A673 (cell line): ENCODE results near the gene ANGPTL1. TPM values are rescaled to one million over a fixed set of nuclear protein-coding genes. Genes with fewer than 3 reads are reported as not detected.

Source experiments
- BruUV-seq: library from RNA; stranded (reverse); fragments of 400-500 nt; replicated peaks from 2 replicates; lab custom pipeline; 2021; lab: Mats Ljungman, UMichigan
- CTCF ChIA-PET: fragments of 300-600 bp; sonication (Branson Sonifier 250); formaldehyde crosslinking; loops from one replicate; lab custom pipeline; 2022; ENCODE audit warnings: antibody characterized with exemption; lab: Charles Lee
- POLR2A ChIA-PET: fragments of 300-600 bp; sonication (Branson Sonifier 250); formaldehyde crosslinking; loops from one replicate; lab custom pipeline; 2022; ENCODE audit warnings: antibody characterized with exemption; ENCODE audit not compliant: low non-redundant PET; lab: Charles Lee
- DNase-seq: peaks from one replicate; pipeline ENCODE4 v3.0.0-alpha.2; 2015; ENCODE audit warnings: low spot score
- H3K27ac ChIP-seq: fragments of 200-600 bp; sonication (generic); 2 replicates; pipeline ENCODE4 v1.5.1; 2016; ENCODE audit warnings: mixed run types, low read depth, mild to moderate bottlenecking, mixed read lengths, antibody characterized with exemption, low read length; ENCODE audit not compliant: poor library complexity, severe bottlenecking
- H3K27me3 ChIP-seq: fragments of 200-600 bp; sonication (generic); replicated peaks from 2 replicates; pipeline ENCODE4 v1.6.1; 2017; ENCODE audit warnings: mixed run types, low read depth, mild to moderate bottlenecking, mixed read lengths, antibody characterized with exemption, low read length; ENCODE audit not compliant: insufficient read depth, poor library complexity
- H3K36me3 ChIP-seq: fragments of 200-600 bp; sonication (generic); 2 replicates; pipeline ENCODE4 v1.6.1; 2016; ENCODE audit warnings: mixed run types, mild to moderate bottlenecking, mixed read lengths, antibody characterized with exemption, low read length; ENCODE audit not compliant: insufficient read depth, poor library complexity, severe bottlenecking
- H3K4me1 ChIP-seq: fragments of 200-600 bp; sonication (generic); 2 replicates; pipeline ENCODE4 v1.6.1; 2017; ENCODE audit warnings: mixed run types, mild to moderate bottlenecking, mixed read lengths, antibody characterized with exemption, low read length; ENCODE audit not compliant: insufficient read depth, poor library complexity, severe bottlenecking
- H3K4me3 ChIP-seq: fragments of 200-600 bp; sonication (generic); 2 replicates; pipeline ENCODE4 v1.5.1; 2016; ENCODE audit warnings: low read depth, mixed run types, mild to moderate bottlenecking, mixed read lengths, low read length; ENCODE audit not compliant: poor library complexity, severe bottlenecking
- H3K9me3 ChIP-seq: fragments of 200-600 bp; sonication (generic); 2 replicates; pipeline ENCODE4 v1.6.1; 2016; ENCODE audit warnings: mixed run types, low read depth, mild to moderate bottlenecking, mixed read lengths, antibody characterized with exemption, low read length; ENCODE audit not compliant: poor library complexity, severe bottlenecking
- EZH2 ChIP-seq: fragments of 200-600 bp; sonication (generic); IDR thresholded peaks from 2 replicates; pipeline ENCODE4 v1.6.1; 2017; ENCODE audit warnings: borderline replicate concordance, low read depth, mild to moderate bottlenecking, mixed read lengths, antibody characterized with exemption, low read length; ENCODE audit not compliant: poor library complexity, severe bottlenecking
- intact Hi-C: fragments of 100-400 bp; cut with micrococcal nuclease; formaldehyde crosslinking; loops from one replicate; pipeline ENCODE4 v1.10.0; 2022; ENCODE audit not compliant: unreplicated experiment
- total RNA-seq: library from RNA; stranded (reverse); gene quantifications from 2 replicates; pipeline ENCODE4 v1.2.3, GENCODE V29; 2021
- TF ChIP-seq, protein P1 (sequence below): fragments of 300-800, 200-600 bp; sonication (generic); conservative IDR thresholded peaks from 2 replicates; pipeline ENCODE4 v1.5.1; 2017; ENCODE audit warnings: low read depth, mild to moderate bottlenecking, antibody characterized with exemption, low read length, moderate library complexity, mixed read lengths

ANGPTL1 gene
- total RNA-seq, 1 experiment from 2014 or later = 6.8 TPM

DNA sequence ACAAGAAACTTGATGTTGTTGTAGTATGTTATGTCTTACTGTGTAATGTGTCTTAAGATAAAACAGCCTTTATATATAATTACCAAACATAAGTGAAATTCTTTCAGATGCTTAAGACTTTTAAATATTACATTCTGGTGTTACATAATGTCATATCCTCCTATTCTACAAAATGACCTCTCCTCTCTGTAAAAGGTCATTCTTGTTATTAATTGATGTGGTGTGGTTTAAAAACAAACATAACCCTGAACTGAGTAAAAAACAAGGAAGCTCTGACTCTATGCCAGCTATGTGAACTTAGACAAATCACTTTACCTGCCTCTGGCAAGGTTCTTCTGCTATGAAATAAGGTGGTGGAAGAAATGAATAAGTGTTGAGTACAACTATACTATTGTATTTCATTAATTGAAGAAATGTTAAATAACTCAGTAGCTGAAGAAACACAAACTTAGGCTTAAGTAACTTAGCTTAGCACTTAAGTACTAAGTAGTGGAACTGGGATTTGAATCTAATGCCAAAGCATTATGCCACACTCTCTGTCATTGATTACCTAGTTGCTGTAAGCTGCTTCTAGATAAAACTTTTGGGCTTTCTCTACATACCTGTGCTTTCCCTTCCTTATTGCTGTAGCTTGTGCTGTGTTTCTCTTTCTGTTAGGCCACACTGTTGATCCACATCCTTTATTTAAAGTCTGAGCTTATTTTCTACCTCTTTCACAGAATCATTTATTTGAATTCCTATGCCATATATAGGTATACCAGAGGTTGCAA, 859 bp upstream of the ANGPTL1 start:
- ChIA-PET CTCF (no interaction called here), POLR2A (no interaction called here)
- Histone ChIP-seq H3K27me3 (no peaks in the 10 kb centered on the region), H3K36me3 (no peaks in the 10 kb centered on the region), H3K9me3 (no peaks in the 10 kb centered on the region), H3K27ac (peak overlapping the region; percentile 47), H3K4me1 (peaks cover 46% of the 10 kb centered on the region), H3K4me3 (no peak overlapping the region)
- DNase-seq = no peak
- BruUV-seq = no TSS peak
- TF ChIP-seq, protein P1, sequence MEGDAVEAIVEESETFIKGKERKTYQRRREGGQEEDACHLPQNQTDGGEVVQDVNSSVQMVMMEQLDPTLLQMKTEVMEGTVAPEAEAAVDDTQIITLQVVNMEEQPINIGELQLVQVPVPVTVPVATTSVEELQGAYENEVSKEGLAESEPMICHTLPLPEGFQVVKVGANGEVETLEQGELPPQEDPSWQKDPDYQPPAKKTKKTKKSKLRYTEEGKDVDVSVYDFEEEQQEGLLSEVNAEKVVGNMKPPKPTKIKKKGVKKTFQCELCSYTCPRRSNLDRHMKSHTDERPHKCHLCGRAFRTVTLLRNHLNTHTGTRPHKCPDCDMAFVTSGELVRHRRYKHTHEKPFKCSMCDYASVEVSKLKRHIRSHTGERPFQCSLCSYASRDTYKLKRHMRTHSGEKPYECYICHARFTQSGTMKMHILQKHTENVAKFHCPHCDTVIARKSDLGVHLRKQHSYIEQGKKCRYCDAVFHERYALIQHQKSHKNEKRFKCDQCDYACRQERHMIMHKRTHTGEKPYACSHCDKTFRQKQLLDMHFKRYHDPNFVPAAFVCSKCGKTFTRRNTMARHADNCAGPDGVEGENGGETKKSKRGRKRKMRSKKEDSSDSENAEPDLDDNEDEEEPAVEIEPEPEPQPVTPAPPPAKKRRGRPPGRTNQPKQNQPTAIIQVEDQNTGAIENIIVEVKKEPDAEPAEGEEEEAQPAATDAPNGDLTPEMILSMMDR = no peak
- TF ChIP-seq EZH2 = no peak
- intact Hi-C loops = no loop called here

DNA sequence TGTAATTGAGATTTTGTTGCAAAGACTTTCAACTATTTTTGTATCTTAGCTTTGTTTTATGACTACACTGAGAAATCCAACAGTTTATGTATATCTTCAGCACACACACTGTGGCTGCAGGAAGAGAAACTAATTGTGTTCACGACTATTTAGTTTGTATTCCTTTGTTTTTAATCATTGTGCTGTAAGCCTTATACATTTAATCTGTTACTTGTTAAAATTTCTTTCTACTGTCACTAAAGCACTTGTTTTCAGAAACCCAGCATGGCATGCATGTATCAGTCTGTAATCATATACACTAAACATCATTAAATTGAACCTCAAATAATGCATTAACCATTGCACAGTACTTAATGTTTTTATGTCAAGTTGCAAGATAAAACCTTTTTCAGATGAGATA, 656 bp downstream of the ANGPTL1 start:
- POLR2A ChIA-PET = no interaction called here
- peaks cover 55% of the 10 kb centered on the region for H3K4me1 ChIP-seq
- H3K27ac ChIP-seq = peak overlapping the region; percentile 47
- no peak for TF ChIP-seq EZH2
- TF ChIP-seq, protein P1 = no peak
- intact Hi-C loops = no loop called here
- BruUV-seq = TSS peak; percentile 38
- CTCF ChIA-PET = no interaction called here
- peak overlapping the region; percentile 28 for H3K4me3 ChIP-seq
- no peaks in the 10 kb centered on the region for H3K9me3 ChIP-seq
- no peak for DNase-seq
- H3K36me3 ChIP-seq = no peaks in the 10 kb centered on the region
- H3K27me3 ChIP-seq = no peaks in the 10 kb centered on the region

DNA sequence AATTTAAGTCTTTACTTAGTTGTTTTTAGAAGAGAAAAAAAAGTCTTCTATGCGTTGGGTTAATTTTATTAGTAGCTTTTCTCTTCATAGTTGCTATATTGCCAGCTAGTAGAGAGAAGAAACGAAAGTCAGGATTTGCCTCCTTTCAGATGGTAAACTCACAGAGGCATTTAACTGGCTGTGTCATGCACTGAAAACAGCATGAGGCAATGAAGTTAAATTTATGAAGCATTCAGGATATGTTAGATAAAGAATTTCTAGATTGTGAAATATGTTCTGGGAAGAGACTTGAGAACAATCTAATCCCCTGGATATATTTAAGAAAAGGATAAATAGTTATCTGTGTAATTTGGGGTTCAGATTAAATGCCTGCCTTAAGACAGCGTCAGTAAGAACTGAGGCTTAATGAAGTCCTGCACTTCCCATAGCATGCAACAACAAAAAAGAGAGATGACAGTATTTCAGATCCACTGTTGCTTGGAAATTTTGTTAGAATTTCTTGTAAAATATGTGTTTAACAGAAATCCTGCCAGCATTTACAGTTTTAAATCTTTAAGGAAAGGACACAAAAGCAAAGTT, 1.7 kb downstream of the ANGPTL1 start:
- CTCF ChIA-PET = interaction anchor here (0.7 kb wide), 1 partner anchor 328 kb away, joined by 3 read pairs; no protein-coding TSS in a partner anchor
- Histone ChIP-seq H3K36me3 (no peaks in the 10 kb centered on the region), H3K27me3 (no peaks in the 10 kb centered on the region), H3K4me3 (peak overlapping the region; percentile 28), H3K9me3 (no peaks in the 10 kb centered on the region), H3K27ac (peak overlapping the region; percentile 47), H3K4me1 (peaks cover 55% of the 10 kb centered on the region)
- BruUV-seq = no TSS peak
- TF ChIP-seq, protein P1 = no peak
- TF ChIP-seq EZH2 = no peak
- intact Hi-C loops = no loop called here
- peak; percentile 70 for DNase-seq
- POLR2A ChIA-PET = no interaction called here
